Omental fat pad (tissue), 4 donors: ENCODE data around the gene WDR4. TPM values are rescaled to one million over a fixed set of nuclear protein-coding genes. Genes with fewer than 3 reads are reported as not detected.
"Not testable (repeated sequence)": the region's sequence is repeated elsewhere in the genome, so short reads cannot be mapped to it uniquely, and the experiment has no call there.

Experiments
- ATAC-seq: fragments of 150-250 bp; one replicate; pipeline ENCODE4 v1.9.1; 2016; ENCODE audit warnings: mild to moderate bottlenecking, moderate library complexity; ENCODE audit not compliant: low FRiP score
- DNase-seq: peaks from one replicate; pipeline ENCODE4 v3.0.0-alpha.2; 2019; ENCODE audit warnings: low spot score
- CTCF ChIP-seq, 3 donors: fragments of 450-650 bp; IDR thresholded peaks; one replicate each; pipeline ENCODE4 v1.5.1; 2016 to 2017; ENCODE audit warnings: antibody characterized with exemption in 3 of 3, mild to moderate bottlenecking in 3 of 3, moderate library complexity in 2 of 3
- total RNA-seq, 4 donors: library from RNA; depleted of rRNA; stranded (reverse); fragments of >200 nt; gene quantifications; one replicate each; pipeline ENCODE4 v1.1.0, GENCODE V29; 2016

WDR4 gene
- total RNA-seq, 4 donors from 2014 or later: 8.5 to 28.3 (median 13.6) TPM

- ATAC-seq (no peak), DNase-seq (no peak)
These were observed 43.0 kb downstream of the WDR4 start for GRCh38 chr21:42836402-42836666.

GRCh38 chr21:42835611-42836401 is 43.5 kb downstream of the WDR4 start:
- ATAC-seq: no peak
- no peak for DNase-seq
- no peak for TF ChIP-seq CTCF (IDR thresholded peaks at IDR 0.05)

More at GRCh38 chr21:42836402-42836666, 43.0 kb downstream of the WDR4 start:
- TF ChIP-seq CTCF (IDR thresholded peaks at IDR 0.05): no peak

- TF ChIP-seq CTCF (IDR thresholded peaks at IDR 0.05): no peak
- ATAC-seq: no peak
- no peak for DNase-seq
These were observed 44.1 kb downstream of the WDR4 start for GRCh38 chr21:42835211-42835610.

- no peak for ATAC-seq
- no peak for TF ChIP-seq CTCF (IDR thresholded peaks at IDR 0.05)
- no peak for DNase-seq
These were observed 44.6 kb downstream of the WDR4 start for GRCh38 chr21:42834726-42835191.

- TF ChIP-seq CTCF (IDR thresholded peaks at IDR 0.05): no peak
- no peak for ATAC-seq
- no peak for DNase-seq
These were observed 45.2 kb downstream of the WDR4 start for GRCh38 chr21:42833859-42834725.

- ATAC-seq (no peak), DNase-seq (no peak)
- TF ChIP-seq CTCF (IDR thresholded peaks at IDR 0.05): no peak
These were observed 45.9 kb downstream of the WDR4 start for GRCh38 chr21:42833439-42833815.

- not testable (repeated sequence) for DNase-seq
These were observed 47.1 kb downstream of the WDR4 start for GRCh38 chr21:42832321-42832630.

More at GRCh38 chr21:42832321-42832630, 47.1 kb downstream of the WDR4 start:
- not testable (repeated sequence) for ATAC-seq
